ENCODE measurements around the gene CDH13.

Gene CDH13

GRCh38 chr16:83134638-83135037, 507.9 kb downstream of the CDH13 start:
- no peak for DNase-seq

- DNase-seq = no peak
Measured at GRCh38 chr16:83136419-83136818, 509.6 kb downstream of the CDH13 start.

- DNase-seq = no peak
Measured at GRCh38 chr16:83136924-83137323, 510.2 kb downstream of the CDH13 start.

- peak; percentile 86 for DNase-seq
Measured at GRCh38 chr16:83137326-83137781, 510.6 kb downstream of the CDH13 start.

- DNase-seq = peak; percentile 46
Measured at GRCh38 chr16:83137894-83138293, 511.1 kb downstream of the CDH13 start.

GRCh38 chr16:83138512-83138911, 511.7 kb downstream of the CDH13 start:
- DNase-seq = no peak

GRCh38 chr16:83138976-83139690, 512.4 kb downstream of the CDH13 start:
- no peak for DNase-seq

GRCh38 chr16:83143788-83144187, 517.0 kb downstream of the CDH13 start:
- peak; percentile 41 for DNase-seq

- DNase-seq = no peak
Measured at GRCh38 chr16:83145297-83145696, 518.5 kb downstream of the CDH13 start.

- DNase-seq = no peak
Measured at GRCh38 chr16:83147244-83147643, 520.5 kb downstream of the CDH13 start.

- no peak for DNase-seq
Measured at GRCh38 chr16:83158320-83158957, 531.7 kb downstream of the CDH13 start.

- no peak for DNase-seq
Measured at GRCh38 chr16:83159049-83159448, 532.3 kb downstream of the CDH13 start.

GRCh38 chr16:83160287-83161020, 533.7 kb downstream of the CDH13 start:
- no peak for DNase-seq

- DNase-seq = no peak
Measured at GRCh38 chr16:83162791-83163190, 536.0 kb downstream of the CDH13 start.

- no peak for DNase-seq
Measured at GRCh38 chr16:83164816-83165215, 538.0 kb downstream of the CDH13 start.

GRCh38 chr16:83171396-83171795, 544.6 kb downstream of the CDH13 start:
- no peak for DNase-seq

- DNase-seq = no peak
Measured at GRCh38 chr16:83174671-83175070, 547.9 kb downstream of the CDH13 start.

- no peak for DNase-seq
Measured at GRCh38 chr16:83176802-83177201, 550.0 kb downstream of the CDH13 start.

- DNase-seq = no peak
Measured at GRCh38 chr16:83185902-83186301, 559.1 kb downstream of the CDH13 start.

- peak; percentile 79 for DNase-seq
Measured at GRCh38 chr16:83187405-83187804, 560.6 kb downstream of the CDH13 start.

- DNase-seq = no peak
Measured at GRCh38 chr16:83196796-83197195, 570.0 kb downstream of the CDH13 start.

GRCh38 chr16:83197450-83197849, 570.7 kb downstream of the CDH13 start:
- DNase-seq = no peak

GRCh38 chr16:83198977-83199376, 572.2 kb downstream of the CDH13 start:
- DNase-seq = no peak
